Measurements from ENCODE around the gene ASPRV1.

DNA sequence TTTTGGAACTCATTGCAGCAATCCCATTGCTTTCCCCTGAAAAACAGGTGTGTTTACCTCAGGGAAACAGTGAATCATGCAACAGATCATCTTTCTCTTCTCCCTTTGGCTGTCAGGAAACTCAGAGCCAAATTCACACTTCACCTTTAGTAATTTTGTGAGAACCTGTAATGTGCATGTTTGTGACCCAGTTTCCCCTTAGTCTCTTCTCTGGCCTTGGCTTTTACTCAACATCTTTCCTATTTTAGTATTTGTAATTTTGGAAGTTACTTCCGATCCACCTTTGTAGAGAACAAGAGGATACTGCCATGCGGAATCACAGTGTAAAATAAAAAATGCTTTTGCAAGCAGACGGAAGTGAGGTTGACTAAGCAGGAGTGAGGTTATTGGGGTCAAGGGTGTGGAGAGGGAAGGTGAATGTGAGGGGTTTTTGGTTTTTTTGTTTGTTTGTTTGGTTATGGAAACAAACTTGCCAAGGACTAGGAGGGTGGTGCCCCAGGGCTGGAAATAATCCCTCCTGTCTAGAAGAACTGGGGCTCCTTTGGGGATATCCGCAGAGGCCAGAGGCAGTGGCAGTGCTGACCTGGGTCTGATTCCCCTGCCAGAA, 14.0 kb downstream of the ASPRV1 start:
- no peak for TF ChIP-seq POLR2A (IDR thresholded peaks at IDR 0.05)
- TF ChIP-seq, protein P1, sequence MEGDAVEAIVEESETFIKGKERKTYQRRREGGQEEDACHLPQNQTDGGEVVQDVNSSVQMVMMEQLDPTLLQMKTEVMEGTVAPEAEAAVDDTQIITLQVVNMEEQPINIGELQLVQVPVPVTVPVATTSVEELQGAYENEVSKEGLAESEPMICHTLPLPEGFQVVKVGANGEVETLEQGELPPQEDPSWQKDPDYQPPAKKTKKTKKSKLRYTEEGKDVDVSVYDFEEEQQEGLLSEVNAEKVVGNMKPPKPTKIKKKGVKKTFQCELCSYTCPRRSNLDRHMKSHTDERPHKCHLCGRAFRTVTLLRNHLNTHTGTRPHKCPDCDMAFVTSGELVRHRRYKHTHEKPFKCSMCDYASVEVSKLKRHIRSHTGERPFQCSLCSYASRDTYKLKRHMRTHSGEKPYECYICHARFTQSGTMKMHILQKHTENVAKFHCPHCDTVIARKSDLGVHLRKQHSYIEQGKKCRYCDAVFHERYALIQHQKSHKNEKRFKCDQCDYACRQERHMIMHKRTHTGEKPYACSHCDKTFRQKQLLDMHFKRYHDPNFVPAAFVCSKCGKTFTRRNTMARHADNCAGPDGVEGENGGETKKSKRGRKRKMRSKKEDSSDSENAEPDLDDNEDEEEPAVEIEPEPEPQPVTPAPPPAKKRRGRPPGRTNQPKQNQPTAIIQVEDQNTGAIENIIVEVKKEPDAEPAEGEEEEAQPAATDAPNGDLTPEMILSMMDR (IDR thresholded peaks at IDR 0.05), result no peak
